GM18499 (cell line): ENCODE data around the gene CHST1.

Source experiments
- ATAC-seq: cut with Tn5 transposase; IDR thresholded peaks from one replicate; pipeline ENCODE4 v1.9.1; 2021; ENCODE audit warnings: moderate number of reproducible peaks; ENCODE audit not compliant: insufficient read depth, unreplicated experiment

The CHST1 gene

DNA sequence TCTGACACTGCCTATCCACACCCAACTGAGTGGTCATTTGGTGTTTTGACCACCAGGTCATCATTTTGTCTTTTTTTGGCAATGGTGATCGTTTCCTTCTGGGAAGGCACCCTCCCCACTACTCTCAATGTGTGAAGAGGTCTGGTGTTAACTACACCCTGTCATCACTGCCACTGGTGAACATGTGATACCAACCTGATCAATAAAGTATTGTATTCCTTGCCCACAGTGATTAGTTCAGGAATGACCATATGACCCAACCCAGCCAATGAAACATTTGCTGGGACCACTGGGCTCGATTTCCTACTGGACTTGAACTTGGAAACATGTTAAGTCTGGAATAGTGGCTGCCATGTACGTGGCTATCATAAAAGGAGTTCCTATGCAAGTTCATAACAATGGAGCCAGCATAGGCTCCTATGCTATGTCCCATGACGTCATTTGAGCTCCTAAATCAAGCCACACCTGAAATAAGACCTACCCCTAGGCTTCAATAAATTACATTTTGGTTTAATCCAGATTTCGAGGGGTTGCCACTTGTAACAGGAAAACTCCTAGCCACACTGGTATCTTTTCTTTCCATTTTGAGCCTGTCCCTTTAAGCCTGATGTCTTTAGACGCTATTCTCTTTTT, 51.1 kb downstream of the CHST1 start:
- no peak for ATAC-seq

DNA sequence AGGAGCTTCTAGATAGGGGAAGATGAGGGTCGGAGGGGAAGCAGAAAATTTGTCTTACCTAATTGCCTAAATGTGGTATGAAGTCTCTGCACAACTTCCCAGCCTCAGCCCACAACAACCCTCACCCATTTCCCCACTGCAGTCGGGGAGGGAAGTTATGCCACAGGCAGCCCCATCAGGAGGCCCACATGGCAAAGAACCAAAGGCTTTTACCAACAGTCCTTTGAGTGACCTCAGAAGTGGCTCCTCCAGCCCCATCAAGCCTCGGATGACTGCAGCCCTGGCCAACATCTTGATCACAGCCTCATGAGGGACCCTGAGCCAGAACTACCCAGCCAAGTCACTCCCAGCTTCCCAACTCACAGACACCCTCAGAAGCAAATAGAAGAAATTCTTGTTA, 54.8 kb downstream of the CHST1 start:
- no peak for ATAC-seq

DNA sequence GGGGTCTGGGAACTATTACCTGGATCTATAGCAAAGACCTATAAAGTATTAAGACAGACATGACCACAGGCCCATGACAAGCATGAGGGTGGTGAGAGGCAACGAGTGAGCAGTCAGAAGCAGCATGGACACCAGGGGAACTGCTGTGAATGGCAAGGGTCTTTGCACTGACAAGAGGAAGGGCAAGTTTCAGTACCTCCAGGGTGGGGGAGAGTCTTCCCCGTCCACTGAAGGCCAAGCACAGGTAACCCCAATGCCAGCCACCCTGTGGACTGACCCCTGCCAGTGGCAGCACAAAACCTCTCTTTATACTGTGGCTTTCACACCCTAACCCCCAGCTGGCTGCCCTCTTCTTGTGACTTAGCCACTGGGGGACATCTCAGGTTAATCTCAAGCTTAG, 55.5 kb downstream of the CHST1 start:
- ATAC-seq: no peak

- no peak for ATAC-seq
Observed at GRCh38 chr11:45609337-45609736, 56.1 kb downstream of the CHST1 start.

GRCh38 chr11:45607995-45608394, 57.4 kb downstream of the CHST1 start:
- ATAC-seq: no peak

DNA sequence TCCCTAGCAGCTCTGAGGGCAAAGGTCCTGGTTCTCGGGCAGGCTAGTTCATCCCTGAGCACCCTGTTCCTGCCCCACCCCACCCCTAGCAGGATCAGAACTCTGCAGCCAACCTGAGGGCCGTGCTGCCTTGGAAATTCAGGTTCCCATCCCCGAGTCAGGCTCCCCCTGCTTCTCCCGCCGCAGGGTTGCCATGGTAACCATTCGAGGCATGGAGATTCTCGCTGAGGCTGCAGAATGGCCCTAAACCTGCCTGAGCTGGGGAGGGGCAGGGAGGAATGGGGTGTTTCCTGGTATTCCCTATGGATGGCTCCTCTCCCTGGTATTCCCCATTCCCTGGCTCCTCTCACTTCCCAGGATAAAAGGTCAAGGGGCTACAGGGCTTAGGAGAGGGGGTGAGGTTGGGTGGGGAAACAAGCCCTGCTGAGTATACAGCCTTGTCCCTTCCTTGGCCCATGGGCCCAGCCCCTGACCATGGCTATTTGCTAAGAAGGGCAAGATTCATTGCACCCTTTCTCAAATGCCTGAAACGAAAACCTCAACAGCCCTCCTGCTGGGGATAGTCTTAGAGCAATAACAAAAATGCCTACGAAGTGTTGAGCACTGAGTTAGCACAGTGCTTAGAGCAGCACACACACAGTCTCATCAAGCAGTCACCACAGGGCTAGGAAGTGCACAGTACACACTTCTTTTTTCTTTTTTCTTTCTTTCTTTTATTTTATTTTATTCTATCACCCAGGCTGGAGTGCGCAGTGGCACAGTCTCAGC, 58.7 kb downstream of the CHST1 start:
- no peak for ATAC-seq

- no peak for ATAC-seq
Observed at GRCh38 chr11:45605051-45605450, 60.4 kb downstream of the CHST1 start.

DNA sequence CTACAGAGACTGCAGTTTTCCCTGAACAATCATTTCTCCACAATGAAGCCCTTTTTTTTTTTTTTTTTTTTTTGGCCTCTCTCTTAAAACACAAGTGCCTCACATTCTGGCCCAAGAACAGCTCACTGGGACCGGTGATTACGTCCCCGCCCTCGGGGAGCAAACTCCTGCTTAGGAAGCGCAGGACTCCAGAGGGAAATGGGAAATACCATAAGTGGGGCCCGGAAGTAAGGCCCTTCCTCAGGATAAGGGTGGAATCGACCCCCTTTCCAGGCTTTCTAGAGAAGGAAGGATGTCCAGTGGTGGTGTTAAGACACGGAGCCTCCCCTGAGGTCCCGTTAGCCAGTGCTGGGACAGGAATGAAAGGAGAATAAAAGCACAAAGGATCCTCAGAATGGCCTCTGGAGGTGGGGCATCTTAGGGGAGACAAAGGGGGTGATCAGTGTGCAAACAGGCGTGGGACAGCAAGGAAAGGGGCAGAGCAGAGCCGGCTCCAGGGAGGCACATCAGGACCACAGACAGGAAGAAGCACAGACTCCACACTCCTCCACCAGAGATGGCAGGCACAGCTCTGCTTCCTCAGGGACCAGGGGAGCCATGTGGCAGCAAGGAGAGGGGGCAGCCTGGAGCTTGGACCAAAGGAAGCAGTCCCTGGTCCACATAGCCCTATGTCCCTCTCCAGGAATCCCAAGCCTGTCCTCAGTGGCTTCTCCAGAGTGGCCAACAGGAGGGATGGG, 61.3 kb downstream of the CHST1 start:
- ATAC-seq: no peak

GRCh38 chr11:45599161-45599943, 66.1 kb downstream of the CHST1 start:
- no peak for ATAC-seq
